Mesenchymal stem cell (in vitro differentiated cells and primary cell): ENCODE data around the gene TMEM115. TPM values are rescaled to one million over a fixed set of nuclear protein-coding genes. Genes with fewer than 3 reads are reported as not detected.

Source experiments
- DNase-seq: peaks from one replicate; pipeline ENCODE4 v3.0.0-alpha.2; 2013
- H2AFZ ChIP-seq: one replicate; pipeline ENCODE4 v1.6.1; 2013; ENCODE audit warnings: low read depth, mild to moderate bottlenecking, control low read depth, inconsistent platforms, low read length, moderate library complexity
- H2AK5ac ChIP-seq: 2 replicates; pipeline ENCODE4 v1.6.1; 2013; ENCODE audit warnings: low read length, moderate library complexity, mild to moderate bottlenecking, inconsistent platforms; ENCODE audit not compliant: severe bottlenecking
- H2BK120ac ChIP-seq: one replicate; pipeline ENCODE4 v1.6.1; 2013; ENCODE audit warnings: low read depth, mild to moderate bottlenecking, inconsistent platforms, low read length, moderate library complexity
- H2BK12ac ChIP-seq, 2 experiments: one replicate each; pipeline ENCODE4 v1.6.1; 2013; ENCODE audit warnings: inconsistent platforms in 2 of 2, low read length in 2 of 2, mild to moderate bottlenecking in 2 of 2, moderate library complexity in 2 of 2, control low read depth in 1 of 2
- H2BK15ac ChIP-seq: one replicate; pipeline ENCODE4 v1.6.1; 2013; ENCODE audit warnings: mild to moderate bottlenecking, low read depth, inconsistent platforms; ENCODE audit not compliant: poor library complexity, severe bottlenecking
- H2BK5ac ChIP-seq: 2 replicates; pipeline ENCODE4 v1.6.1; 2013; ENCODE audit warnings: low read depth, mild to moderate bottlenecking, low read length, control low read depth, inconsistent platforms; ENCODE audit not compliant: poor library complexity, severe bottlenecking
- H3K14ac ChIP-seq, 2 experiments: one replicate each; pipeline ENCODE4 v1.6.1; 2013; ENCODE audit warnings: inconsistent platforms in 2 of 2, low read length in 2 of 2, control low read depth in 1 of 2, mild to moderate bottlenecking in 1 of 2, moderate library complexity in 1 of 2
- H3K18ac ChIP-seq, 2 experiments: one replicate each; pipeline ENCODE4 v1.6.1; 2013; ENCODE audit warnings: inconsistent platforms in 2 of 2, low read length in 2 of 2, control low read depth in 1 of 2, low read depth in 1 of 2, mild to moderate bottlenecking in 1 of 2
- H3K23ac ChIP-seq, 2 experiments: one replicate each; pipeline ENCODE4 v1.6.1; 2013; ENCODE audit warnings: inconsistent platforms in 2 of 2, low read length in 2 of 2, mild to moderate bottlenecking in 2 of 2, moderate library complexity in 2 of 2, control low read depth in 1 of 2
- H3K27ac ChIP-seq: 2 replicates; pipeline ENCODE4 v1.5.1; 2013; ENCODE audit warnings: mild to moderate bottlenecking, moderate library complexity, low read length, control low read depth, inconsistent platforms; ENCODE audit not compliant: poor library complexity, severe bottlenecking
- H3K27me3 ChIP-seq, 2 experiments: 2 replicates each; pipeline versions ENCODE4 v1.6.1 to v1.7.0; 2013; ENCODE audit warnings: low read length in 2 of 2, mild to moderate bottlenecking in 2 of 2, moderate library complexity in 2 of 2, control low read depth in 1 of 2, inconsistent platforms in 1 of 2; ENCODE audit not compliant: control insufficient read depth in 1 of 2, insufficient read depth in 1 of 2
- H3K36me3 ChIP-seq, 2 experiments: 2 replicates each; pipeline versions ENCODE4 v1.6.1 to v1.7.0; 2013; ENCODE audit warnings: low read length in 2 of 2, control low read depth in 1 of 2, inconsistent platforms in 1 of 2, low read depth in 1 of 2, mild to moderate bottlenecking in 1 of 2; ENCODE audit not compliant: insufficient read depth in 2 of 2, control insufficient read depth in 1 of 2
- H3K4ac ChIP-seq, 2 experiments: one replicate each; pipeline ENCODE4 v1.6.1; 2013; ENCODE audit warnings: inconsistent platforms in 2 of 2, low read length in 2 of 2, mild to moderate bottlenecking in 2 of 2, moderate library complexity in 2 of 2, control low read depth in 1 of 2, low read depth in 1 of 2
- H3K4me1 ChIP-seq: 2 replicates; pipeline ENCODE4 v1.6.1; 2013; ENCODE audit warnings: low read depth, low read length, control low read depth; ENCODE audit not compliant: control insufficient read depth, insufficient read depth
- H3K4me2 ChIP-seq: 2 replicates; pipeline ENCODE4 v1.6.1; 2013; ENCODE audit warnings: low read length, mild to moderate bottlenecking, inconsistent platforms; ENCODE audit not compliant: poor library complexity, severe bottlenecking
- H3K4me3 ChIP-seq, 2 experiments: 2 replicates each; pipeline versions ENCODE4 v1.5.1 to v1.7.0; 2013; ENCODE audit warnings: low read length in 2 of 2, mild to moderate bottlenecking in 2 of 2, control low read depth in 1 of 2, low read depth in 1 of 2; ENCODE audit not compliant: insufficient read depth in 1 of 2
- H3K79me1 ChIP-seq: replicated peaks from 2 replicates; pipeline ENCODE4 v1.6.1; 2013; ENCODE audit warnings: mild to moderate bottlenecking, control low read depth, low read length, inconsistent platforms; ENCODE audit not compliant: poor library complexity, severe bottlenecking
- H3K9ac ChIP-seq: 2 replicates; pipeline ENCODE4 v1.7.0; 2013; ENCODE audit warnings: mild to moderate bottlenecking, low read length, moderate library complexity
- H3K9me3 ChIP-seq: 2 replicates; pipeline ENCODE4 v1.7.0; 2013; ENCODE audit warnings: mild to moderate bottlenecking, low read length; ENCODE audit not compliant: control insufficient read depth
- H4K8ac ChIP-seq: one replicate; pipeline ENCODE4 v1.6.1; 2013; ENCODE audit warnings: inconsistent platforms, mild to moderate bottlenecking, low read length, moderate library complexity
- H4K91ac ChIP-seq: one replicate; pipeline ENCODE4 v1.6.1; 2013; ENCODE audit warnings: mild to moderate bottlenecking, low read length, inconsistent platforms
- WGBS: methylation state at CpG from one replicate; pipeline ENCODE4 v1.1.7; 2013; ENCODE audit warnings: mixed read lengths; 5-methylcytosine and 5-hydroxymethylcytosine counted together
- polyA plus RNA-seq, 2 experiments: library from polyadenylated mRNA; stranded (reverse); fragments of 200-250 nt; gene quantifications; one replicate each; pipeline ENCODE4 v1.2.3, GENCODE V29; 2013

Gene TMEM115
- polyA plus RNA-seq (2013, experiment 1 of 2): 49.2 TPM
- 49.8 TPM for polyA plus RNA-seq (2013, experiment 2 of 2)

GRCh38 chr3:50358911-50359759 is at the start of gene TMEM115:
TSS of gene TMEM115 (minus strand) at chr3:50359521. CDS start at chr3:50359063, 458 bp downstream.
- H3K9me3 ChIP-seq: no peaks in the 10 kb centered on the region
- H3K18ac ChIP-seq: peak within 1 kb of the TSS; percentile 94 to 98
- peak within 1 kb of the TSS; percentile 60 for H2BK15ac ChIP-seq
- H3K4me2 ChIP-seq: peak within 1 kb of the TSS; percentile 93
- no peaks in the 10 kb centered on the region for H3K27me3 ChIP-seq
- peaks cover 10% of the 10 kb centered on the region for H3K79me1 ChIP-seq
- H3K4me3 ChIP-seq: peak within 1 kb of the TSS; percentile 90 to 95
- H3K27ac ChIP-seq: peak within 1 kb of the TSS; percentile 81
- H3K9ac ChIP-seq: peak within 1 kb of the TSS; percentile 96
- H2BK120ac ChIP-seq: peak within 1 kb of the TSS; percentile 30
- peak within 1 kb of the TSS in 1 of 2 experiments; percentile 100 for H3K14ac ChIP-seq
- peak within 1 kb of the TSS; percentile 81 for H4K91ac ChIP-seq
- peak within 1 kb of the TSS; percentile 72 for H2AFZ ChIP-seq
- no peak within 1 kb of the TSS for H2AK5ac ChIP-seq
- peak within 1 kb of the TSS; percentile 86 to 95 for H3K4ac ChIP-seq
- 4% methylated on average over 64 of the region's 64 CpGs for WGBS
- DNase-seq: peak; percentile 99
- peak within 1 kb of the TSS in 1 of 2 experiments; percentile 92 for H3K23ac ChIP-seq
- H3K36me3 ChIP-seq: peaks cover 40 to 41% of the 10 kb centered on the region in 2 experiments
- H2BK12ac ChIP-seq: peak within 1 kb of the TSS in 1 of 2 experiments; percentile 12
- H2BK5ac ChIP-seq: no peak within 1 kb of the TSS
- peak within 1 kb of the TSS; percentile 89 for H4K8ac ChIP-seq
- H3K4me1 ChIP-seq: peaks cover 40% of the 10 kb centered on the region

GRCh38 chr3:50408443-50408944 is 49.2 kb upstream of the TMEM115 start:
- Histone ChIP-seq H3K27ac (no peak overlapping the region), H2BK5ac (no peak overlapping the region), H3K14ac (no peak overlapping the region), H3K36me3 (no peaks in the 10 kb centered on the region), H2AFZ (no peak overlapping the region), H3K4me1 (no peaks in the 10 kb centered on the region), H3K9me3 (no peaks in the 10 kb centered on the region), H3K9ac (no peak overlapping the region), H2AK5ac (no peak overlapping the region), H4K8ac (no peak overlapping the region), H3K23ac (no peak overlapping the region), H2BK120ac (no peak overlapping the region), H3K18ac (no peak overlapping the region), H3K4me2 (no peak overlapping the region), H2BK15ac (no peak overlapping the region), H3K27me3 (peaks cover 35 to 69% of the 10 kb centered on the region in 2 experiments), H3K4me3 (no peak overlapping the region), H3K79me1 (no peaks in the 10 kb centered on the region), H3K4ac (no peak overlapping the region), H2BK12ac (no peak overlapping the region), H4K91ac (no peak overlapping the region)
- no peak for DNase-seq
- WGBS: 76% methylated on average over 15 of the region's 15 CpGs

- H2BK120ac ChIP-seq: no peak overlapping the region
- H3K4me2 ChIP-seq: no peak overlapping the region
- H3K9me3 ChIP-seq: no peaks in the 10 kb centered on the region
- no peak overlapping the region for H3K18ac ChIP-seq
- no peaks in the 10 kb centered on the region for H3K4me1 ChIP-seq
- H2AFZ ChIP-seq: no peak overlapping the region
- H3K4ac ChIP-seq: no peak overlapping the region
- no peak overlapping the region for H2AK5ac ChIP-seq
- peaks cover 33 to 72% of the 10 kb centered on the region in 2 experiments for H3K27me3 ChIP-seq
- no peaks in the 10 kb centered on the region for H3K36me3 ChIP-seq
- no peak overlapping the region for H3K4me3 ChIP-seq
- H3K14ac ChIP-seq: no peak overlapping the region
- no peak overlapping the region for H4K91ac ChIP-seq
- H2BK5ac ChIP-seq: no peak overlapping the region
- no peak overlapping the region for H3K9ac ChIP-seq
- no peak for DNase-seq
- no peak overlapping the region for H2BK12ac ChIP-seq
- WGBS: 24% methylated on average over 1 of the region's 1 CpG
- no peak overlapping the region for H3K23ac ChIP-seq
- no peak overlapping the region for H3K27ac ChIP-seq
- no peaks in the 10 kb centered on the region for H3K79me1 ChIP-seq
- H2BK15ac ChIP-seq: no peak overlapping the region
- H4K8ac ChIP-seq: no peak overlapping the region
Observed at GRCh38 chr3:50406487-50406886, 47.2 kb upstream of the TMEM115 start.

GRCh38 chr3:50405249-50405648 is 45.9 kb upstream of the TMEM115 start:
- Histone ChIP-seq H2BK12ac (no peak overlapping the region), H2BK15ac (no peak overlapping the region), H3K14ac (no peak overlapping the region), H3K9ac (no peak overlapping the region), H3K4ac (no peak overlapping the region), H2AK5ac (no peak overlapping the region), H3K27ac (no peak overlapping the region), H2AFZ (no peak overlapping the region), H3K9me3 (no peaks in the 10 kb centered on the region), H4K91ac (no peak overlapping the region), H3K36me3 (no peaks in the 10 kb centered on the region), H3K4me1 (no peaks in the 10 kb centered on the region), H3K4me3 (no peak overlapping the region), H2BK5ac (no peak overlapping the region), H4K8ac (no peak overlapping the region), H3K79me1 (no peaks in the 10 kb centered on the region), H3K18ac (no peak overlapping the region), H3K4me2 (no peak overlapping the region), H3K23ac (no peak overlapping the region), H2BK120ac (no peak overlapping the region), H3K27me3 (peaks cover 34 to 72% of the 10 kb centered on the region in 2 experiments)
- WGBS: 31% methylated on average over 8 of the region's 8 CpGs
- DNase-seq: peak; percentile 11
